Uterus (tissue), 2 donors: ENCODE data around the gene ZNF695.

Experiments used
- POLR2A ChIP-seq, 2 donors: fragments of 450-650 bp; IDR thresholded peaks; one replicate each; pipeline ENCODE4 v1.6.1; 2016; ENCODE audit warnings: antibody characterized with exemption in 2 of 2, mild to moderate bottlenecking in 1 of 2, moderate library complexity in 1 of 2
- TF ChIP-seq, protein P1 (sequence below), 4 experiments: fragments of 200-600 bp in 2 of 4; fragments of 450-650 bp in 2 of 4; sonication (generic) in 2 of 4; IDR thresholded peaks; one replicate each; pipeline ENCODE4 v1.5.1; 2016 to 2019; ENCODE audit warnings: antibody characterized with exemption in 4 of 4, mild to moderate bottlenecking in 2 of 4, moderate library complexity in 1 of 4

DNA sequence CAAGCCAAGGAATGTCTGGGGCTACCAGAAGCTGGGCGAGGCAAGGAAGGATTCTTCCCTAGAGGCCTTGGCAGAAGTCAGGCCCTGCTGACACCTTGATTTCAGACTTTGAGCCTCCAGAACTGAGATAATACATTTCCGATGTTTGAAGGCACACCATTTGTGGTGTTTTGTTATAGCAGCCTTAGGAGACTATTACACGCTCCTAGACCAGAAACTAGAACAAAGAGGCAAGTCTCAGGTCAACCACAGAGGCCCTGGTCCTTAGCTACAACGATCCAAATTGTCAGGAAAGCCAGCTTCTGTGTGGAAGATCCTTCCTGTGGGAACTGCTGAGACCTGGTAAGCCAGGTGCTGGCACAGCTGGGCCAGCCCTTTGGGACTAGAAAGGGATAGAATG, 56.4 kb downstream of the ZNF695 start:
- TF ChIP-seq, protein P1, sequence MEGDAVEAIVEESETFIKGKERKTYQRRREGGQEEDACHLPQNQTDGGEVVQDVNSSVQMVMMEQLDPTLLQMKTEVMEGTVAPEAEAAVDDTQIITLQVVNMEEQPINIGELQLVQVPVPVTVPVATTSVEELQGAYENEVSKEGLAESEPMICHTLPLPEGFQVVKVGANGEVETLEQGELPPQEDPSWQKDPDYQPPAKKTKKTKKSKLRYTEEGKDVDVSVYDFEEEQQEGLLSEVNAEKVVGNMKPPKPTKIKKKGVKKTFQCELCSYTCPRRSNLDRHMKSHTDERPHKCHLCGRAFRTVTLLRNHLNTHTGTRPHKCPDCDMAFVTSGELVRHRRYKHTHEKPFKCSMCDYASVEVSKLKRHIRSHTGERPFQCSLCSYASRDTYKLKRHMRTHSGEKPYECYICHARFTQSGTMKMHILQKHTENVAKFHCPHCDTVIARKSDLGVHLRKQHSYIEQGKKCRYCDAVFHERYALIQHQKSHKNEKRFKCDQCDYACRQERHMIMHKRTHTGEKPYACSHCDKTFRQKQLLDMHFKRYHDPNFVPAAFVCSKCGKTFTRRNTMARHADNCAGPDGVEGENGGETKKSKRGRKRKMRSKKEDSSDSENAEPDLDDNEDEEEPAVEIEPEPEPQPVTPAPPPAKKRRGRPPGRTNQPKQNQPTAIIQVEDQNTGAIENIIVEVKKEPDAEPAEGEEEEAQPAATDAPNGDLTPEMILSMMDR (IDR thresholded peaks at IDR 0.05): no peak
- TF ChIP-seq POLR2A (IDR thresholded peaks at IDR 0.05): no peak
